Ishikawa (cell line): ENCODE data around the gene SLC9A2.

Experiments
- CEBPB ChIP-seq: IDR thresholded peaks from 2 replicates; pipeline ENCODE4 v1.6.1; 2012
- CREB1 ChIP-seq: IDR thresholded peaks from 2 replicates; pipeline ENCODE4 v1.6.1; 2012; ENCODE audit warnings: low read depth
- EP300 ChIP-seq: IDR thresholded peaks from 2 replicates; pipeline ENCODE4 v1.6.1; 2012; ENCODE audit warnings: borderline replicate concordance
- FOXM1 ChIP-seq: IDR thresholded peaks from 2 replicates; pipeline ENCODE4 v1.6.1; 2012; ENCODE audit warnings: low read depth, borderline replicate concordance
- RAD21 ChIP-seq: IDR thresholded peaks from 2 replicates; pipeline ENCODE4 v1.6.1; 2012; ENCODE audit warnings: low read depth
- REST ChIP-seq: IDR thresholded peaks from 2 replicates; pipeline ENCODE4 v1.6.1; 2012; ENCODE audit warnings: low read depth, mild to moderate bottlenecking
- TCF12 ChIP-seq: IDR thresholded peaks from 2 replicates; pipeline ENCODE4 v1.6.1; 2012; ENCODE audit warnings: low read depth
- TEAD4 ChIP-seq: IDR thresholded peaks from 2 replicates; pipeline ENCODE4 v1.6.1; 2012

GRCh38 chr2:102669401-102669800, 50.0 kb downstream of the SLC9A2 start:
- no peak for TF ChIP-seq REST
- TF ChIP-seq CEBPB, result no peak
- TF ChIP-seq CREB1, result no peak
- no peak for TF ChIP-seq TEAD4
- no peak for TF ChIP-seq EP300
- no peak for TF ChIP-seq TCF12
- no peak for TF ChIP-seq RAD21
- no peak for TF ChIP-seq FOXM1
